Pancreas (tissue), 10 donors: Measurements from ENCODE around the gene RAPGEF5. TPM values are rescaled to one million over a fixed set of nuclear protein-coding genes. Genes with fewer than 3 reads are reported as not detected.

ENCODE experiments used
- ATAC-seq, 4 donors: fragments of 200-7000 bp; cut with Tn5 transposase; one replicate each; pipeline versions ENCODE4 v1.8.0 to v1.9.1; 2020; ENCODE audit warnings: mild to moderate bottlenecking in 4 of 4, moderate library complexity in 4 of 4
- DNase-seq, 6 donors: peaks; one replicate each; pipeline ENCODE4 v3.0.0-alpha.2; 2020
- FAIRE-seq: peaks from 2 replicates; lab custom pipeline; 2012; peaks lifted over from hg19 to GRCh38; lab: Jason Lieb, UNC
- H3K27ac ChIP-seq, 4 donors: fragments of 200-600 bp; sonication (generic); 1 replicate in 3 of 4; 2 replicates in 1 of 4; pipeline versions ENCODE4 v1.5.0 to v1.8.0; 2020
- H3K27me3 ChIP-seq, 4 donors: fragments of 200-600 bp; one replicate each; pipeline ENCODE4 v1.8.0; 2021
- H3K36me3 ChIP-seq, 3 donors: fragments of 200-600 bp; sonication (generic) in 1 of 3; one replicate each; pipeline versions ENCODE4 v1.5.0 to v1.8.0; 2020 to 2021
- H3K4me1 ChIP-seq, 3 donors: fragments of 200-600 bp; one replicate each; pipeline ENCODE4 v1.8.0; 2021
- H3K4me3 ChIP-seq, 4 donors: fragments of 200-600 bp; sonication (generic) in 2 of 4; one replicate each; pipeline versions ENCODE4 v1.5.0 to v1.8.0; 2020 to 2021
- H3K9me3 ChIP-seq, 4 donors: fragments of 200-600 bp; one replicate each; pipeline ENCODE4 v1.8.0; 2021
- WGBS, 2 donors: extraction: QIAGEN DNeasy Blood & Tissue Kit; methylation state at CpG; one replicate each; pipeline ENCODE4 v1.1.7; 2013; 5-methylcytosine and 5-hydroxymethylcytosine counted together
- intact Hi-C, 3 donors: fragments of 100-400 bp; cut with DNase I; formaldehyde crosslinking; loops; one replicate each; pipeline versions ENCODE4 v1.11.1 to v1.14.2; 2022
- polyA plus RNA-seq, 2 donors: library from polyadenylated mRNA; stranded (reverse); fragments of 200-250 nt; gene quantifications; one replicate each; pipeline ENCODE4 v1.2.3, GENCODE V29; 2013
- total RNA-seq, 6 donors: library from RNA; stranded (reverse); fragmentation: NEBNext Ultra II Directional in 4 of 6; extraction: Animal tissue kit (Norgen Biotek cat#: 25700) in 4 of 6; gene quantifications; one replicate each; pipeline versions ENCODE4 v1.2.1 to v1.2.4, GENCODE V29; 2021 to 2023
- TF ChIP-seq, protein P1 (sequence below), 4 donors: fragments of 200-600 bp; sonication (generic) in 3 of 4; IDR thresholded peaks; one replicate each; pipeline versions ENCODE4 v1.5.0 to v1.8.0; 2021; ENCODE audit warnings: antibody characterized with exemption in 4 of 4
- donor health status: healthy with polysubstance abuse.
- donor health status: DM: no; HTN: no; CAD: no; lungs with moderate emphysema.
- donor health status: DM: no; HTN: no; CAD: no.
- donor health status: control.
- donor health status: control.
- donor health status: Bipolar disorder and iron deficiency.
- donor health status: DM: yes; HTN: yes; CAD: no.
- donor health status: DM: no; HTN: no; CAD: no.
- donor health status: DM: no; HTN: no; CAD: no.
- donor health status: DM: yes; HTN: yes; CAD: no.

The RAPGEF5 gene
- total and polyA plus RNA-seq, 8 donors, result 7.5 to 38.9 (median 29.1) TPM

DNA sequence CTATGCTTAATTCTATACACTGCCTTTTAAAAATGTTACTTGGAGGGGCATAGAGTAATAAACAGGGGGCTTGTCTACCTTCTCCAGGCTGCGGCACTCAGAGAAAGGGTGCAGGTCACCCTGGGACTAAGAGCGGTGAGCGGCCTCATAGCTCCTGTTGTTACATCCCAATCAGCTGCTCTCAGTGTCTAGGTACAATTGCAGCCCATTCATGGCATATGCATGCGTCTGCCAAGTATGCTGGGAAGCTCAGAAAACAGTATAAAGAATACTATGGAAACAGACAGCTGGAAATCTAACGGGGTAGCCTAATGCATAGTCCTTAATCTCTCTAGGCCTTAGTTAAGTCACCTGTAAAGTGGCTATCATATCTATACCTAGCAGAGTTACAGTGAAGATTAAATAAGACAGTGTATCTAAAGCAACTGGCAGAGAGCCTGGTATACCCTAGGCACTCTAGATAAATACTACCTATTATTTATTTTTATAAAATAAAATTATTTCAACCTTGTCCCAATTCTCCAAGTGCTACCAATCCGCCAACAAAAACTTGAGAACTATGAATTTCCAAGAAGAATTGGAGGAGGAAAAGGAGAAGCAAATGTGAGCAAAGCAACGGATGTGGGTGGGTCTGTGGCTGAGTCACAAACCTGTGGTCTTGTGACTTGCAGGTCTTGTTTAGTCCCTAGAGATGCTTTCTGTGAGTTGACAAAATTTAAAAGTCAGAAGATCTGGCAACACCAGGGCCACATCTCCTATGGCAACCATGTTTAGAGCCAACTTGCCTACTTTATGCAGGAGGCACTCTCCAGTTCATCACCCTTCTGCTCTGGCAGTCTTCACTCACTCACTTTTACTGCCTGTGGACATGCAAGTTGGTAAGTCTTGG is 183.0 kb downstream of the RAPGEF5 start:
- H3K27me3 ChIP-seq, result no peaks in the 10 kb centered on the region
- WGBS, 2 donors, result 68 to 73% methylated on average over 7 of the region's 7 CpGs
- H3K36me3 ChIP-seq, result peaks cover 0 to 3% (median 0%) of the 10 kb centered on the region in 3 donors
- no peaks in the 10 kb centered on the region for H3K9me3 ChIP-seq
- ATAC-seq (peak in 1 of 4 donors; percentile 28), DNase-seq (no peak), FAIRE-seq (no peak)
- intact Hi-C loops, result no loop called here
- peak overlapping the region in 3 of 4 donors; percentile 2 to 82 (median 78) for H3K27ac ChIP-seq
- TF ChIP-seq, protein P1, sequence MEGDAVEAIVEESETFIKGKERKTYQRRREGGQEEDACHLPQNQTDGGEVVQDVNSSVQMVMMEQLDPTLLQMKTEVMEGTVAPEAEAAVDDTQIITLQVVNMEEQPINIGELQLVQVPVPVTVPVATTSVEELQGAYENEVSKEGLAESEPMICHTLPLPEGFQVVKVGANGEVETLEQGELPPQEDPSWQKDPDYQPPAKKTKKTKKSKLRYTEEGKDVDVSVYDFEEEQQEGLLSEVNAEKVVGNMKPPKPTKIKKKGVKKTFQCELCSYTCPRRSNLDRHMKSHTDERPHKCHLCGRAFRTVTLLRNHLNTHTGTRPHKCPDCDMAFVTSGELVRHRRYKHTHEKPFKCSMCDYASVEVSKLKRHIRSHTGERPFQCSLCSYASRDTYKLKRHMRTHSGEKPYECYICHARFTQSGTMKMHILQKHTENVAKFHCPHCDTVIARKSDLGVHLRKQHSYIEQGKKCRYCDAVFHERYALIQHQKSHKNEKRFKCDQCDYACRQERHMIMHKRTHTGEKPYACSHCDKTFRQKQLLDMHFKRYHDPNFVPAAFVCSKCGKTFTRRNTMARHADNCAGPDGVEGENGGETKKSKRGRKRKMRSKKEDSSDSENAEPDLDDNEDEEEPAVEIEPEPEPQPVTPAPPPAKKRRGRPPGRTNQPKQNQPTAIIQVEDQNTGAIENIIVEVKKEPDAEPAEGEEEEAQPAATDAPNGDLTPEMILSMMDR (IDR thresholded peaks at IDR 0.05), result no peak
- H3K4me3 ChIP-seq, result no peak overlapping the region
- H3K4me1 ChIP-seq, result peaks cover 12 to 47% (median 37%) of the 10 kb centered on the region in 3 donors

DNA sequence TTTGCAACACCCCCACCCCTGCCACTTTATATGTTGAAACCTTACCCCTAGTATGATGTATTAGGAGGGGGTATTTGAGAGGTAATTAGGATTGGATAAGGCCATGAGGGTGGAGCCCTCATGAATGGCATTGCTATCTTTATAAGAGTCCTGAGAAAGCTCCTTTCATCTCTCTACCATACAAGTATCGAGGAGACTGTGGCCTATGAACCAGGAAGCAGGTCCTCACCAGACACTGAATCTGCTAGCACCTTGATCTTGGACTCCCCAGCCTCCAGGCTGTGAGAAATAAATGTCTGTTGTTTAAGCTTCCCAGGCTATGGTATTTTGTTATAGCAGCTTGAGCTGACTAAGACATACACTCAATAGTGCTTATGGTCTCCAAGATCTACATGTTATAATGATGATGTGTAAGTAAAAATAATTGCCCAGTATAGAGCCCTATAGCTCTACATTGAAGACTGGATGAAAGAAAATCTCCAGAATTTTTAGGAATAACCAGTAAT is 188.8 kb downstream of the RAPGEF5 start:
- no peak overlapping the region for H3K4me3 ChIP-seq
- ATAC-seq (no peak), FAIRE-seq (no peak), DNase-seq (no peak)
- H3K27ac ChIP-seq, result no peak overlapping the region
- TF ChIP-seq, protein P1 (IDR thresholded peaks at IDR 0.05), result no peak
- no peaks in the 10 kb centered on the region for H3K27me3 ChIP-seq
- H3K9me3 ChIP-seq, result no peaks in the 10 kb centered on the region
- 96 to 97% methylated on average over 1 of the region's 1 CpG for WGBS, 2 donors
- intact Hi-C loops, result no loop called here
- H3K36me3 ChIP-seq, result no peaks in the 10 kb centered on the region
- H3K4me1 ChIP-seq, result peaks cover 0 to 17% (median 7%) of the 10 kb centered on the region in 3 donors

- no peak for FAIRE-seq
These were observed 189.5 kb downstream of the RAPGEF5 start for GRCh38 chr7:22167482-22167881.

GRCh38 chr7:22166928-22167327 is 190.0 kb downstream of the RAPGEF5 start:
- intact Hi-C loops, result no loop called here
- Histone ChIP-seq H3K27ac (no peak overlapping the region), H3K27me3 (no peaks in the 10 kb centered on the region), H3K36me3 (no peaks in the 10 kb centered on the region), H3K4me1 (peaks cover 0 to 10% (median 3%) of the 10 kb centered on the region in 3 donors), H3K9me3 (no peaks in the 10 kb centered on the region), H3K4me3 (no peak overlapping the region)
- 13 to 18% methylated on average over 2 of the region's 2 CpGs for WGBS, 2 donors
- ATAC-seq (peak in 1 of 4 donors; percentile 8), FAIRE-seq (no peak), DNase-seq (no peak)
- TF ChIP-seq, protein P1 (IDR thresholded peaks at IDR 0.05), result no peak

More at GRCh38 chr7:22167482-22167881, 189.5 kb downstream of the RAPGEF5 start:
- H3K9me3 ChIP-seq, result no peaks in the 10 kb centered on the region
- DNase-seq (no peak), ATAC-seq (no peak)
- H3K36me3 ChIP-seq, result no peaks in the 10 kb centered on the region
- H3K27ac ChIP-seq, result no peak overlapping the region
- H3K4me1 ChIP-seq, result peaks cover 0 to 13% (median 3%) of the 10 kb centered on the region in 3 donors
- intact Hi-C loops, result no loop called here
- WGBS, 2 donors, result 92 to 98% methylated on average over 1 of the region's 1 CpG
- TF ChIP-seq, protein P1 (IDR thresholded peaks at IDR 0.05), result no peak
- H3K4me3 ChIP-seq, result no peak overlapping the region
- H3K27me3 ChIP-seq, result no peaks in the 10 kb centered on the region
